Astrocyte of the spinal cord (primary cell): ENCODE results near the gene NBEAL1.
"Not testable (repeated sequence)": the region's sequence is repeated elsewhere in the genome, so short reads cannot be mapped to it uniquely, and the experiment has no call there.

ENCODE experiments used
- DNase-seq: peaks from one replicate; pipeline ENCODE4 v3.0.0; 2011; ENCODE audit warnings: low read depth, low spot score
- H3K4me3 ChIP-seq: 2 replicates; pipeline ENCODE4 v1.5.1; 2011; ENCODE audit warnings: low read depth, mild to moderate bottlenecking, low read length, moderate library complexity
- in situ Hi-C: cut with HindIII; loops from 2 replicates; pipeline ENCODE4 v1.10.0; 2017; ENCODE audit warnings: low sequenced_read_pairs
- TF ChIP-seq, protein P1 (sequence below): IDR thresholded peaks from 2 replicates; pipeline ENCODE4 v1.5.1; 2012; ENCODE audit warnings: low read depth, mild to moderate bottlenecking, low read length, inconsistent platforms

Gene NBEAL1

DNA sequence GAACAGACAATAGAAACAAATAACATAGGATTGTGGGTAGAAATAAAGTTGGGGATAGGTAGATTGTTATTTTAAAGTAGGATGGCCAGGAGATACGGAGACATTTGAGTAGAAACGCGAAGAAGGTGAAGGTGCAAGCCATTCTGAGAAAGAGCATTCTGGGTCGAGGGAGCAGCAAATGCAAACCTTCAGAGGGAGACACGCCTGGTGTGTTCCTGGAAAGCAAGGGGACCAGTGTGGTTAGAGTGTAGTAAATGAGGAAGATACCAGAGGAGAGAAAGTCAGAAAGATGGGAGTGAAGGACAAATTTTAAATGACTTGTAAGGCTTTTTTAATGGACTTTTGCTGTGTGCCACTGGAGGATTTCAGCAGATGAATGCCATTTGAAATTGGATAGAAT is 225.8 kb downstream of the NBEAL1 start:
- no peak overlapping the region for H3K4me3 ChIP-seq
- TF ChIP-seq, protein P1, sequence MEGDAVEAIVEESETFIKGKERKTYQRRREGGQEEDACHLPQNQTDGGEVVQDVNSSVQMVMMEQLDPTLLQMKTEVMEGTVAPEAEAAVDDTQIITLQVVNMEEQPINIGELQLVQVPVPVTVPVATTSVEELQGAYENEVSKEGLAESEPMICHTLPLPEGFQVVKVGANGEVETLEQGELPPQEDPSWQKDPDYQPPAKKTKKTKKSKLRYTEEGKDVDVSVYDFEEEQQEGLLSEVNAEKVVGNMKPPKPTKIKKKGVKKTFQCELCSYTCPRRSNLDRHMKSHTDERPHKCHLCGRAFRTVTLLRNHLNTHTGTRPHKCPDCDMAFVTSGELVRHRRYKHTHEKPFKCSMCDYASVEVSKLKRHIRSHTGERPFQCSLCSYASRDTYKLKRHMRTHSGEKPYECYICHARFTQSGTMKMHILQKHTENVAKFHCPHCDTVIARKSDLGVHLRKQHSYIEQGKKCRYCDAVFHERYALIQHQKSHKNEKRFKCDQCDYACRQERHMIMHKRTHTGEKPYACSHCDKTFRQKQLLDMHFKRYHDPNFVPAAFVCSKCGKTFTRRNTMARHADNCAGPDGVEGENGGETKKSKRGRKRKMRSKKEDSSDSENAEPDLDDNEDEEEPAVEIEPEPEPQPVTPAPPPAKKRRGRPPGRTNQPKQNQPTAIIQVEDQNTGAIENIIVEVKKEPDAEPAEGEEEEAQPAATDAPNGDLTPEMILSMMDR, result no peak

DNA sequence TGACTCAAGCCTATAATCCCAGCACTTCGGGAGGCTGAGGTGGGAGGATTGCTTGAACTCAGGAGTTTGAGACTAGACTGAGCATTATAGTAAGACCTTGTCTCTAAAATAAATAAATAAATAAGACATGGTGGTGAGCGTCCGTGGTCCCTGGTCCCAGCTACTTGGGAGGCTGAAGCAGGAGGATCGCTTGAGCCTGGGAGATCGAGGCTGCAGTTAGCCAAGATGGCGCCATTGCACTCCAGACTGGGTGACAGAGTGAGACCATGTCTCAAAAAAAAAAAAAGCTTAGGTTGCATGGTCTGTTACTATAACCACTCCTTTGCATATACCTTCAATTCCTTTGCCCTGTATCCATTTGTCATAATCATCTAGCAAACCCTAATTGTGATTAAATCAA is 227.8 kb downstream of the NBEAL1 start:
- in situ Hi-C loops, result no loop called here
- DNase-seq, result no peak
- TF ChIP-seq, protein P1, result no peak

More for the DNA sequence above, 225.8 kb downstream of the NBEAL1 start:
- DNase-seq, result no peak
- in situ Hi-C loops, result no loop called here

DNA sequence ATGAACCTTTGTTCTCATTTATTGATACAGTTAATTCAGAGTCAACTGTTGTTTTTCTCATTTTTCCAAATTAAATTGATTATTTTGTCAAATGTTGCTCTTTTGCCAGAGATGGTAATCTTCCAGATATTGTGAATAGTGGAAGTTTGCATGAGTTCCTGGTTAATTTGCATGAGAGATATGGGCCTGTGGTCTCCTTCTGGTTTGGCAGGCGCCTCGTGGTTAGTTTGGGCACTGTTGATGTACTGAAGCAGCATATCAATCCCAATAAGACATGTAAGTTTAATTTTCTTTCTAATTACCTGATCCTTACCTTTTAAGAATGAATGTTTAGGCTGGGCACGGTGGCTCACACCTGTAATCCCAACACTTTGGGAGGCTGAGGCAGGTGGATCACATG is 232.0 kb downstream of the NBEAL1 start:
- TF ChIP-seq, protein P1, result no peak
- no peak for DNase-seq
- H3K4me3 ChIP-seq, result no peak overlapping the region
- in situ Hi-C loops, result no loop called here

More for the DNA sequence above, 227.8 kb downstream of the NBEAL1 start:
- no peak overlapping the region for H3K4me3 ChIP-seq

- in situ Hi-C loops, result no loop called here
- DNase-seq, result no peak
- TF ChIP-seq, protein P1, result no peak
- H3K4me3 ChIP-seq, result no peak overlapping the region
Measured at GRCh38 chr2:203252818-203253217, 238.1 kb downstream of the NBEAL1 start.

DNA sequence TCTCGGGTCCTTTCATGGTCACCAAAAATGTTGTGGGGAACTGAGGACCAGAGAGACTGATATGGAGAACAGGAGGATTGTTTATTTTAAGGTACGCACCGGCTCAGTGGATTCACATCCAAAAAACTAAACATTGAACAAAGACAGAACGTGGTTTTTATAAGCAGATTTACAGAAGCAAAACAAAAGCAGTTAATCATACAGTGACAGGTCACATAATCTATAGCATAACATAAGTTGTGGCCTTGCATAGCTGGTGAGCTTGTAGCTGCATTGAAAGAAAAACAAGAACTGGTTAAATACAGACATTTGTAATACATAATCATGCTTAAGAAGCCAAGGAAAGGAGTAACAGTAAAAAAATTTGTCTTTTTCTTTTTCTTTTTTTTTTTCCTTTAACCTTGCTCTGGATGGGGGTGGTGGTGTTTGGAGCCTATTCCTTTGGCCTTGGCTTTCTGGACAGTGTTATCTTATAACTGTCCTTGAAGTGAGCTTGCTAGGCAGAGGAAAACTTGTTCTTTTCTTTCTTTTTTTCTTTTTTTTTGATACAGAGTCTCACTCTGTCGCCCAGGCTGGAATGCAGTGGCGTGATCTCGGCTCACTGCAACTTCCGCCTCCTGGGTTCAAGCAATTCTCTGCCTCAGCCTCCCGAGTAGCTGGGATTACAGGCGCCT is 238.9 kb downstream of the NBEAL1 start:
- H3K4me3 ChIP-seq, in situ Hi-C loops, DNase-seq: not testable (repeated sequence)

DNA sequence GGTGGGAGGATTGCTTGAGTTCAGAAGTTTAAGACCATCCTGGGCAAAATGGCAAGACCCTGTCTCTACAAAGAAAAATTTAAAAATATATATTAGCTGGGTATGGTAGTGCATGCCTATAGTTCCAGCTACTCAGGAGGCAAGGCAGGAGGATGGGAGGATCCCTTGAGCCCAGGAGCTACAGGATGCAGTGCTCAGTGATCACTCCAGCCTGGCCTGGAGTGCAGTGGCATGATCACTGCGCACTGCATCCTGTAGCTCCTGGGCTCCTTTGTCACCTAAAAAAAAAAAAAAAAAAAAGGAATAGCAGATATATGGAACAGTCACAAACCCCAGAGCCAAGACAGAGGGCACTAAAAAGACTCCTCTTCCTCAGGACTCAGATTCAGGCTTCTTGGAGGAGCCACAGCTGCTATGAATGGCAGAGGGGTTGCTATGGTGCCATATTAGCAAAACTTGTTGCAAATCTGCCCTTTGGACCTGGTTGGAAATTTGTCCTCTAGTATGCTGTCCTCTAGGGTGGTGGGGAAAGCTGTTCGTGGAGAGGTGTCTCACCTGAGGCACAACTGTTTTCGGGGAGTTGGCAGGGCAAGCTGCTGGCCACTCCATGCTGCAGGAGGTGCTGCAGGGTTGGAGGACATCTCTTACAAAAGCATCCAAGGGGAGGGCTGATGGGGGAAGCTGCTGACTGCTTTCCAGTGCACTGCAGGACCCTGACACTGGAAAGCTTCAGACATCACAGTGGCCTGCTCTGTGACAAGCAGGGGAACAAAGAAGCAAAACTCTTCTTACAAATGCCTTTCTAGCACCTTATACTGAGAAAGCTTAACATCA is 246.9 kb downstream of the NBEAL1 start:
- H3K4me3 ChIP-seq, result no peak overlapping the region
- TF ChIP-seq, protein P1, result no peak
- no peak for DNase-seq
- in situ Hi-C loops, result no loop called here
